ENCODE measurements around the gene FAM168B. TPM values are rescaled to one million over a fixed set of nuclear protein-coding genes. Genes with fewer than 3 reads are reported as not detected.

FAM168B gene
- total RNA-seq, 1 experiment from 2014 or later, result 81.4 TPM

DNA sequence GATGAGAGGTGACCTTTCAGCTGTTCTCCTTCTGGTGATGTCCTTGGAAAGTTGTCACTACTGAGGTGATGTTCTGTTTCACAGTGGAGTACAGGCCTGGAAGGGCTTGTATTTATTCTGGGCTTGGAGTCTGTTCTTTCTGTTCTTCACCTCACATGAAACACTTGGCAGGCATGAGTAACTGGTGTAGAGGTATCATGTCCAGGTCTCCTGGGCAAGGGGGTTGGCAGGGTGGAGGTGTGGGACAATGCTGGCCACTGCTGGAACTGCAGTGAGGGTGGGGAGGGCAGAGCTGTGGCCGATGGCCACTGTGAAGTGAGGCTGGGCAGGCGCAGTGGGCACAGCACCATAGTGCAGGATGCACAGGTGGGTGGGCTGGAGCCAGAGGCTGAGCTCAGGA, 47.3 kb upstream of the FAM168B start:
- no peak overlapping the region for H4K5ac ChIP-seq (ENCODE audit: insufficient read length, low read depth, low read length)
- Mint-ChIP-seq H3K4me1 (no peaks in the 10 kb centered on the region; a peak in 1 of 4 replicates), H3K27ac (peak overlapping the region in 1 of 3 experiments; percentile 89; a peak in 2 of 7 replicates), H3K9me3 (no peaks in the 10 kb centered on the region), H3K4me3 (no peak overlapping the region), H3K36me3 (ENCODE audit: insufficient read depth in 1 of 3, low read depth in 3 of 3) (peaks cover 14 to 62% (median 46%) of the 10 kb centered on the region in 3 experiments), H3K27me3 (ENCODE audit: low read depth) (no peaks in the 10 kb centered on the region)
- no peak overlapping the region for H2BK15ac ChIP-seq (ENCODE audit: low read depth, low read length)
- H3K9ac ChIP-seq (ENCODE audit: extremely low read depth, insufficient read length, low read length), result no peak overlapping the region
- no peak overlapping the region for H2AK5ac ChIP-seq (ENCODE audit: insufficient read length, low read length)
- no peak overlapping the region for H3K18ac ChIP-seq (ENCODE audit: insufficient read length, low read depth, low read length)
- H3K14ac ChIP-seq (ENCODE audit: insufficient read depth, low read length), result no peak overlapping the region
- no peak overlapping the region for H2BK12ac ChIP-seq (ENCODE audit: insufficient read length, low read depth, low read length)
- no peak overlapping the region for H4K8ac ChIP-seq (replicated peaks; ENCODE audit: insufficient read length, low read depth, low read length)
- no peak overlapping the region for H2BK120ac ChIP-seq (ENCODE audit: low read depth, low read length, poor library complexity, severe bottlenecking)
- H3K9me3 ChIP-seq (ENCODE audit: control insufficient read depth, low read depth, low read length), result no peaks in the 10 kb centered on the region
- H3K56ac ChIP-seq (ENCODE audit: insufficient read length, low read depth, low read length), result no peak overlapping the region
- no peak overlapping the region for H2BK20ac ChIP-seq (ENCODE audit: low read depth, low read length, poor library complexity, severe bottlenecking)
- TF ChIP-seq, protein P1, sequence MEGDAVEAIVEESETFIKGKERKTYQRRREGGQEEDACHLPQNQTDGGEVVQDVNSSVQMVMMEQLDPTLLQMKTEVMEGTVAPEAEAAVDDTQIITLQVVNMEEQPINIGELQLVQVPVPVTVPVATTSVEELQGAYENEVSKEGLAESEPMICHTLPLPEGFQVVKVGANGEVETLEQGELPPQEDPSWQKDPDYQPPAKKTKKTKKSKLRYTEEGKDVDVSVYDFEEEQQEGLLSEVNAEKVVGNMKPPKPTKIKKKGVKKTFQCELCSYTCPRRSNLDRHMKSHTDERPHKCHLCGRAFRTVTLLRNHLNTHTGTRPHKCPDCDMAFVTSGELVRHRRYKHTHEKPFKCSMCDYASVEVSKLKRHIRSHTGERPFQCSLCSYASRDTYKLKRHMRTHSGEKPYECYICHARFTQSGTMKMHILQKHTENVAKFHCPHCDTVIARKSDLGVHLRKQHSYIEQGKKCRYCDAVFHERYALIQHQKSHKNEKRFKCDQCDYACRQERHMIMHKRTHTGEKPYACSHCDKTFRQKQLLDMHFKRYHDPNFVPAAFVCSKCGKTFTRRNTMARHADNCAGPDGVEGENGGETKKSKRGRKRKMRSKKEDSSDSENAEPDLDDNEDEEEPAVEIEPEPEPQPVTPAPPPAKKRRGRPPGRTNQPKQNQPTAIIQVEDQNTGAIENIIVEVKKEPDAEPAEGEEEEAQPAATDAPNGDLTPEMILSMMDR (conservative IDR thresholded peaks at IDR 0.05), result no peak
- no peak overlapping the region for H2AFZ ChIP-seq (ENCODE audit: low read length)
- H4K20me1 ChIP-seq (ENCODE audit: control insufficient read depth, insufficient read depth, insufficient read length), result no peaks in the 10 kb centered on the region
- DNase-seq, result no peak
- H3K27me3 ChIP-seq (ENCODE audit: insufficient read depth, low read length), result no peaks in the 10 kb centered on the region
- H3K79me1 ChIP-seq (ENCODE audit: insufficient read depth, low read depth, low read length, poor library complexity, severe bottlenecking), result no peaks in the 10 kb centered on the region
- no peak overlapping the region for H3K23ac ChIP-seq (ENCODE audit: insufficient read length, low read depth, low read length)
- H3K4me1 ChIP-seq (ENCODE audit: insufficient read depth, low read length), result no peaks in the 10 kb centered on the region
- H3K79me2 ChIP-seq (ENCODE audit: insufficient read depth, low read length), result no peaks in the 10 kb centered on the region
- H3K4me2 ChIP-seq (ENCODE audit: insufficient read depth, insufficient read length, low read length), result no peak overlapping the region
- no peak overlapping the region for H3K27ac ChIP-seq (ENCODE audit: insufficient read length, low read depth, low read length)
- no peak overlapping the region for H4K91ac ChIP-seq (ENCODE audit: insufficient read length, low read depth, low read length)
- H3T11ph ChIP-seq (ENCODE audit: low read length), result no peak overlapping the region
- H3K23me2 ChIP-seq (ENCODE audit: insufficient read length, low read depth, low read length, poor library complexity, severe bottlenecking), result no peaks in the 10 kb centered on the region
- H2BK5ac ChIP-seq (ENCODE audit: insufficient read length, low read length), result no peak overlapping the region
- H3K4ac ChIP-seq (ENCODE audit: low read depth, low read length), result no peak overlapping the region
- no CpG with 5 or more reads among the region's 2 CpGs for WGBS (ENCODE audit: extremely low coverage, insufficient read length, low lambda C conversion rate)

All from H9 (cell line).